ENCODE data around the gene ELAVL4. TPM values are rescaled to one million over a fixed set of nuclear protein-coding genes. Genes with fewer than 3 reads are reported as not detected.

The ELAVL4 gene
- total and polyA plus RNA-seq, 2 donors (not counting 1 experiment from before 2014, with no cell fraction given): not detected

DNA sequence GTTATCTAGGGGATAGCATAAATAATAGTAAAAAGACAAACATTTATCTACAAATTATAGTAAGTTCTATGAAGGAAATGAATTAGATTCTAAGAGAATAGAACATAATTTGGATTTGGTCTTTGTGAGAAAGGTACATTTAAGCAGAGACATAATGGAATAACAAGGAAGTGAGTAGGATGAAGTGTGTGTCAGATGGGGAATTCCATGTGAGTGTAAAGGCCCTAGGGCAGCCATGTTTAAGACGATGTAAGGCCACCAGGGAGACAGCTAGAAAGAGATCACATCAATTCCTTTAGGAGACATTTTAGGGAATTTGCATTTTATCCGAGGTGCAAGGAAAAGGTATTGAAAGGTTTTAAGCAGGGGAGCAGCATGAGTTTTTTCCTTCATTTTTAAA, 33.8 kb upstream of the ELAVL4 start:
- Histone ChIP-seq H2AFZ (ENCODE audit: low read length) (no peak overlapping the region), H4K20me1 (ENCODE audit: control insufficient read depth, extremely low read depth, insufficient read depth, low read length) (no peaks in the 10 kb centered on the region), H3K27me3 (ENCODE audit: control insufficient read depth, insufficient read depth, low read length) (no peaks in the 10 kb centered on the region), H3K79me2 (ENCODE audit: control insufficient read depth, insufficient read depth, low read length) (no peaks in the 10 kb centered on the region), H3K4me2 (ENCODE audit: extremely low read depth, insufficient read depth, low read length) (no peak overlapping the region), H3K27ac (ENCODE audit: insufficient read depth, low read length) (no peak overlapping the region), H3K4me1 (ENCODE audit: control insufficient read depth, extremely low read depth, insufficient read depth, low read length) (no peaks in the 10 kb centered on the region), H3K4me3 (replicated peaks in 1 of 4; ENCODE audit: control extremely low read depth in 1 of 4, insufficient read depth in 1 of 4, low read depth in 3 of 4, low read length in 4 of 4) (no peak overlapping the region), H3K9ac (ENCODE audit: insufficient read depth, low read length) (no peak overlapping the region), H3K9me3 (ENCODE audit: control insufficient read depth, insufficient read depth, low read depth, low read length) (no peaks in the 10 kb centered on the region), H3K36me3 (ENCODE audit: control insufficient read depth, insufficient read depth, low read length) (no peaks in the 10 kb centered on the region)
- DNase-seq (ENCODE audit: low read depth in 2 of 2): no peak
- no peak for TF ChIP-seq CTCF (conservative IDR thresholded peaks at IDR 0.05 in 1 of 2, IDR thresholded peaks at IDR 0.05 in 1 of 2; ENCODE audit: low read depth in 1 of 2, low read length in 2 of 2)
- no peak for TF ChIP-seq EZH2 (IDR thresholded peaks at IDR 0.05; ENCODE audit: low read length, missing control alignments)

DNA sequence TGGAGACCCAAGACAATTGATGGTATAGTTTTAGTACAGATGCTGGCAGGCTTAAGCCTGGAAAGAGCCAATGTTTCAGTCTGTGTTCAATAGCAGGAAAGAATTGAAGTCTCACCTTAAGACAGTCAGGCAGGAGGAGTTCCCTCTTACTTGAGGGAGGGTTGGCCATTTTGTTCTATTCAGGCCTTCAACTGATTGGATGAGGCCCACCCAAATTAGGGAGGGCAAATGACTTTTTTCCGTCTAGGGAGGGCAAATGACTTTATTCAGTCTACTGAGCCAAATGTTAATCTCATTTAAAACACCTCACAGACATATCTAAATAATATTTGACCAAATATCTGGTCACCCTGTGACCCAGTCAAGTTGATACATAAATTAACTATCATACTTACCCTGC, 31.4 kb upstream of the ELAVL4 start:
- no peaks in the 10 kb centered on the region for H3K79me2 ChIP-seq (ENCODE audit: control insufficient read depth, insufficient read depth, low read length)
- no peaks in the 10 kb centered on the region for H3K27me3 ChIP-seq (ENCODE audit: control insufficient read depth, insufficient read depth, low read length)
- no peaks in the 10 kb centered on the region for H3K4me1 ChIP-seq (ENCODE audit: control insufficient read depth, extremely low read depth, insufficient read depth, low read length)
- H3K4me2 ChIP-seq (ENCODE audit: extremely low read depth, insufficient read depth, low read length): no peak overlapping the region
- H3K9me3 ChIP-seq (ENCODE audit: control insufficient read depth, insufficient read depth, low read depth, low read length): no peaks in the 10 kb centered on the region
- no peaks in the 10 kb centered on the region for H3K36me3 ChIP-seq (ENCODE audit: control insufficient read depth, insufficient read depth, low read length)
- no peak for DNase-seq (ENCODE audit: low read depth in 2 of 2)
- no peak for TF ChIP-seq CTCF (conservative IDR thresholded peaks at IDR 0.05 in 1 of 2, IDR thresholded peaks at IDR 0.05 in 1 of 2; ENCODE audit: low read depth in 1 of 2, low read length in 2 of 2)
- no peak for TF ChIP-seq EZH2 (IDR thresholded peaks at IDR 0.05; ENCODE audit: low read length, missing control alignments)
- H2AFZ ChIP-seq (ENCODE audit: low read length): no peak overlapping the region
- no peak overlapping the region for H3K9ac ChIP-seq (ENCODE audit: insufficient read depth, low read length)
- no peaks in the 10 kb centered on the region for H4K20me1 ChIP-seq (ENCODE audit: control insufficient read depth, extremely low read depth, insufficient read depth, low read length)
- no peak overlapping the region for H3K27ac ChIP-seq (ENCODE audit: insufficient read depth, low read length)
- no peak overlapping the region for H3K4me3 ChIP-seq (replicated peaks in 1 of 4; ENCODE audit: control extremely low read depth in 1 of 4, insufficient read depth in 1 of 4, low read depth in 3 of 4, low read length in 4 of 4)

GRCh38 chr1:50080904-50081586, 27.7 kb upstream of the ELAVL4 start:
- Histone ChIP-seq H3K9me3 (ENCODE audit: control insufficient read depth, insufficient read depth, low read depth, low read length) (no peaks in the 10 kb centered on the region), H4K20me1 (ENCODE audit: control insufficient read depth, extremely low read depth, insufficient read depth, low read length) (no peaks in the 10 kb centered on the region), H3K27me3 (ENCODE audit: control insufficient read depth, insufficient read depth, low read length) (no peaks in the 10 kb centered on the region), H3K4me1 (ENCODE audit: control insufficient read depth, extremely low read depth, insufficient read depth, low read length) (no peaks in the 10 kb centered on the region), H3K36me3 (ENCODE audit: control insufficient read depth, insufficient read depth, low read length) (no peaks in the 10 kb centered on the region), H2AFZ (ENCODE audit: low read length) (no peak overlapping the region), H3K9ac (ENCODE audit: insufficient read depth, low read length) (no peak overlapping the region), H3K4me2 (ENCODE audit: extremely low read depth, insufficient read depth, low read length) (no peak overlapping the region), H3K4me3 (replicated peaks in 1 of 4; ENCODE audit: control extremely low read depth in 1 of 4, insufficient read depth in 1 of 4, low read depth in 3 of 4, low read length in 4 of 4) (no peak overlapping the region), H3K27ac (ENCODE audit: insufficient read depth, low read length) (no peak overlapping the region), H3K79me2 (ENCODE audit: control insufficient read depth, insufficient read depth, low read length) (no peaks in the 10 kb centered on the region)
- DNase-seq (ENCODE audit: low read depth in 2 of 2): peak in 1 of 2 donors; percentile 1
- no peak for TF ChIP-seq CTCF (conservative IDR thresholded peaks at IDR 0.05 in 1 of 2, IDR thresholded peaks at IDR 0.05 in 1 of 2; ENCODE audit: low read depth in 1 of 2, low read length in 2 of 2)
- TF ChIP-seq EZH2 (IDR thresholded peaks at IDR 0.05; ENCODE audit: low read length, missing control alignments): no peak
